ENCODE data around the gene EHMT2.

DNA sequence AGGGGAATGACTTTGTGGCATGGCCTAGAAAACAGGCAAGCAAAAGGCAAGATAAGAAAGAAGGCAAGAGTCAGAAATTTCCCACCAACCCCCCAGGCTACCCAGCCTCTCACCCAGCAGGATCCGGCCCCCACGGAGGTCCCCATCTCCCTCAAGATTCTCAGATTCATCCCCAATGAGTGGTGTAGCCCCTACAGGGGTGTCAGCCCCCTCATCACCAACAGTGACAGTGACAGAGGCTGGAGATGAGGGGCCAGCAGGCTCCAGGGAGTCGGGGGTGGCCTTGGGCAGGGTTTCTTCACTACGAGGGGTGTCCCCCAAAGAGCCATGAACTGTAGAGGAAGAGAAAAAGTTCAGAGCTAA, 1.0 kb downstream of the EHMT2 start:
- TF ChIP-seq CTCF (IDR thresholded peaks at IDR 0.05) (no peak), EP300 (IDR thresholded peaks at IDR 0.05) (no peak), POLR2A (IDR thresholded peaks at IDR 0.05; ENCODE audit: low read length) (no peak), CHD2 (IDR thresholded peaks at IDR 0.05; ENCODE audit: low read length, partially characterized antibody) (no peak)

Data from A549 (cell line).